IMR-90 (cell line): ENCODE measurements around the gene SLC38A9.

Experiments used
- BHLHE40 ChIP-seq: fragments of 150-350 bp; IDR thresholded peaks from 2 replicates; pipeline ENCODE4 v1.6.1; 2016; ENCODE audit warnings: mild to moderate bottlenecking, low read depth, low read length
- CTCF ChIP-seq: conservative IDR thresholded peaks from 2 replicates; pipeline ENCODE4 v1.5.1; 2012; ENCODE audit warnings: mild to moderate bottlenecking, low read depth, low read length, improper control_type of control experiment
- POLR2A ChIP-seq: IDR thresholded peaks from 2 replicates; pipeline ENCODE4 v1.6.1; 2012; ENCODE audit warnings: mild to moderate bottlenecking, low read depth, low read length

DNA sequence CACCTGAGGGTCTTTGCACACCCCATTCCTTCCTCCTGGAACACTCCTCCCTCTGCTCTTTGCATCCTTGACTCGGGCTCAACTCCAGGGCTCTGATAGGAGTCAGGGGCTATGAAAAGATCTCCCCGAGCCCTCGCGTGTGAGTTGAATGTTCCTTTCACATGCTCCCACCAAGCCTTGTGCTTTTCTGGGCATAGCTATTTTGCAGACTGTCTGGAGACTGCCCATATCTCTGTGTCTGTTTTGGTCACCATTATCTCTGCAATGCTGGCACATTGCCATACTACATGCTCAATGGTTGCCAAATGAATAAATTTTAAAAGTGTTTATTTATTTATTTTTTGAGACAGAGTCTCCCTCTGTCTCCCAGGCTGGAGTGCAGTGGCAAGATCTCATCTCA lies 120.4 kb downstream of the SLC38A9 start:
- no peak for TF ChIP-seq POLR2A
- no peak for TF ChIP-seq BHLHE40
- TF ChIP-seq CTCF = no peak
